ENCODE measurements around the gene TXN. TPM values are rescaled to one million over a fixed set of nuclear protein-coding genes. Genes with fewer than 3 reads are reported as not detected.

TXN gene
- total RNA-seq: 94.3 TPM

- peak; percentile 84 for DNase-seq
Observed at GRCh38 chr9:110256380-110257096, at the start of gene TXN. Gene TXN, minus strand, starts transcription at chr9:110256507. Its CDS starts 72 bp downstream, at chr9:110256435.

DNA sequence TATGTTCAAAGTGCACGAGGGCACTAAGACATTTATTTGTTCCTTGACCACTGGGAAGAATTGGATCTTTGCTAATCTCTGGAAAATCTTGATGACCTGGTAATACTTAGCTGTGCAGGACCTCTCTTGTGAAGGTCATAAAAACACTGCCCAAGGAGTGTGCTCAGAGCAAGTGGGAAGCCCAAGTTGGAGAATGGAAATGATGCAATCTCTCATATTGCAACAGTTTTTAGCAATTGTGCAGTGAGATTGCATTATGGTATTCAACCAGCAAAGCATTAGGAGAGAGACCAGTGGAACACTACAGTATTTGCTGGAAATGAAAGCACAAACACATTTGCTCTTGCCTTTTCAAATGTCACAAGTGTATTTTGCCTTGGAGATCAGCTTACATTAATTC is 46.8 kb upstream of the TXN start:
- no peak for DNase-seq

- DNase-seq: no peak
Observed at GRCh38 chr9:110298043-110298605, 41.8 kb upstream of the TXN start.

DNA sequence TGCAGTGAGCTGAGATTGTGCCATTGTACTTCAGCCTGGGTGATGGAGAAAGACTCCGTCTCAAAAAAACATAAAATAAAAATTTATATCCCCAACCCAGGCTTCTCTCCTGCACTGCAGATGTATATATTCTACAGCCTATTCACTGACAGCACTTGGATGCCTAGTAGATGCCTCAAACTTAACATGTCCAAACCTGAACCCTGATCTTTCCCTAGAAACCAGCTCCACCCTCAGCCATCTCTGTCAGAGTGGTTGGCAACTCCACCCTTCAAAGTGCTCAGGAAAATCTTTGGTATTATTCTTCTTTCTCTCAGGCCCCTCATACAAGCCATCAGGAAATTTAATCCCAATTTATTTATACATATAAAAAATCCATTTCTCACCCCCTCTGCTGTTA is 36.9 kb upstream of the TXN start:
- no peak for DNase-seq

GRCh38 chr9:110291921-110292557 is 35.7 kb upstream of the TXN start:
- no peak for DNase-seq

DNA sequence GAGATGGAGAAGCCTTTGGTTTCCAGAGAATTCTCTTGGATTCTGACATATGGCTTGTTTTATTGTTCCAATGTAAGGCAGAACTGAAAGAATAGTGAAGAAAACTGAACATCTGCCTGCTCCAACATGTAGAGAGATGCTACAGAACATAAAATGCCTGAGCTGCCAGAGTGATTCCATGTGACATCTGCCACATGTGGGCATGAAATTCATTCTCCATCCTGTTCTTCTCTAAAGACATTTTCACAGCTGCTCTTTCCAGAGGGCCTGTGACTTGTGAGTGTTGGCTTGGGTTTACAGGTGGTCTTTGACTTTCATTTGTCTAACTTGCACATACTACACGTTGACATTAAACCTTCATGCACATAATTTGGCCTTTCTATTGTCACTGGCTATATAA is 33.7 kb upstream of the TXN start:
- peak; percentile 80 for DNase-seq

GRCh38 chr9:110288503-110288902 is 32.2 kb upstream of the TXN start:
- DNase-seq: no peak

GRCh38 chr9:110287289-110287680 is 31.0 kb upstream of the TXN start:
- DNase-seq: no peak

DNA sequence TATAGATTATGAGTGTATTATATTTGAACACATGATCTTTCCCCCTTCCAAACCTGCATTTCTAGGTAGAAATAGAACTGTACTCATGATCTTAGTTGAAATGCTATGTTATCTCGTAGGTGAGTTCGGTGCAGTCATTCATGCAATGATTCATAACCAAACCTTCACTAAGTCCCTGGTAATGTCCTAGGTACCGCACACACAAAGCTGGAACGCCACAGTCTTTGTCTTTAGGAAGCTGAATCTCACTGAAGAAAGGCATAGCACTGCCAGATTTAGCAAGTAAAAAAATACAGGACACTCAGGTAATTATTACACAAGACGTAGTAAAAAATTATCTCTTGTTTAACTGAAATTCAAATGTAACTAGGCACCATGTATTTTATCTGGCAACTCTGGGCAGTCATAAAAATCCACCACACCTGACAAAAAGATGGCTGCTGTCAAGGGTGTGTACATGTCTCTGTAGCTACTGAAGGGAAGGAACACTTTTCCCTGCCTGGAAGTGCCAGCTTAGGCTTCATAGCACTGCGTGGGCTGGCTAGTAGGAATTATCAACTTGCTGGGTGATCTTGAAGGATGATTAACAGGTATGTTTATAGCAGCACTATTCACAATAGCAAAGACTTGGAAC is 28.0 kb upstream of the TXN start:
- DNase-seq: no peak

DNA sequence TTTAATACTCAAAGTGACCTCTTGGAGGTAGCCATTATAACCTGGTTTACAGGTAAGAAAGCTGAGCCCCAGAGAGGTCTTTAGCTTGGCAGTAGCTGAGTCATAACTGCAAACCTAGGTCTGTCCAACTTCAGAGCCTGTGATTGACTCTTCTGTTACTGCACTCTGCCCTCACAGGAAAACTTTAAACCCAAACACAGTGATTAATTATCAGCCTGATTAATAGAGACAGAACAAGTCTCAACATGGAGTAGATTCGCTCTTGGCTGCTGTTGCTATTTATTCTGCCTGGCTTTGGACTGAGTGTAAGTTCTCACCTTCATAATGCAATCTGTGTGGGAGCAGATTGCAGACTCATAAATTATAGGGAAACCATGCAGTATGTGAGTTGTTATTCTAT is 27.4 kb upstream of the TXN start:
- no peak for DNase-seq

- no peak for DNase-seq
Observed at GRCh38 chr9:110282739-110283081, 26.4 kb upstream of the TXN start.

DNA sequence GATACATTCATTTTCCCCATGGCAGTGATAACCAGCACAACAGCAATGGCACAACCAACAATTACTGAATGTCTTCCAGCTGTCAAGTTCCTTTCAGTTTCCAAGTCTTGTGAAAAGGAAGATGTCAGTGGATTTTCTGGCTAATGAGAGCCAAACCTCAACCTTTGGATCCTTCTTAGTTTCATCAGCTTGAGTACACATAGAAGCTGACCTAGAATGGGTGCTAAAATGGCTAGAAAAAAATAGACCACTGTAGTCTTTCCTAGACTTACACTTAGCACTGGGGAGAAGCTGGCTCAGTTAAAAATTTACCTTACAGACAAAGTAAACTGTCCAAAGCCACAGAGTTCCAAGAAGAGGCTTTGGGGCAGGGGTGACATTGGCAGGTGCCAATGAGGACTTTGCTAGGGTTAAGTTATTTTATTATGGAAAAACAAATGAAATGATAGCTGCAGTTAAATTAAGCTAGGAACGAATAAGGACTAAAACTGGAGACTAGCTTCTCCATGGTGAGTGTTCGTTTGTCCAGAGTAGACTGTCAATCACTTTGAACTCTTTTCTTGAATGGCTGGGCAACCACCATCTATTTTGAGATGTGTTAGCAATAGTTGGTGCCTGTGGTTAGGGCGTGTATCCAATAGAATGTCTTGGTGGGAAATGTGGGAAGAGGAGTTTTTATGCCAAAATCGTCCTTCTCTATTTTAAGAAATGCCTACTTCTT is 25.9 kb upstream of the TXN start:
- DNase-seq: no peak

DNA sequence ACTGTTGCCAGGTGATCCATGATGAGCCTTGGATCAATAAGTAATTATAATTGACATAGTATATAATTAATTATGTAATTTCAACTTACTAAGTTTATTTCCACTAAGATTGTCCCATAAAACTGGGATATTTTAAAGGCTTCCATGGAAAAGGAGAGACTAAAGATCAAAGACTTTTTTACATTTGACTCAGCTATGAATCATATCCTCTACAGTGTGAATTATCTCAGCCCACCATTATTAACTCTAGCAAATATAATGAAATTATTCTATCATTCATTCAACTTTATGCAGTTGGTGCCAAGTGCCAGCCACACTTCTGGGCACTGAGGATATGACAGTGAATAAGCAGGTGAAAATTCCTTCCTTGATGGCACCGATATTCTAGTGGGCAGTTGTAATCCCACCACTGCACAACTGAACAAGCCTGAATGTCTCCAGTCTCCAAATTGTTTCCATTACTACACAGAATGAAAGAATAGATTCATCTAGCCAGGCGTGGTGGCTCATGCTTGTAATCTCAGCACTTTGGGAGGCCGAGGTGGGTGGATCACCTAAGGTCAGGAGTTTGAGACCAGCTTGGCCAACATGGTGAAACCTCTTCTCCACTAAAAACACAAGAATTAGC is 21.9 kb upstream of the TXN start:
- no peak for DNase-seq

DNA sequence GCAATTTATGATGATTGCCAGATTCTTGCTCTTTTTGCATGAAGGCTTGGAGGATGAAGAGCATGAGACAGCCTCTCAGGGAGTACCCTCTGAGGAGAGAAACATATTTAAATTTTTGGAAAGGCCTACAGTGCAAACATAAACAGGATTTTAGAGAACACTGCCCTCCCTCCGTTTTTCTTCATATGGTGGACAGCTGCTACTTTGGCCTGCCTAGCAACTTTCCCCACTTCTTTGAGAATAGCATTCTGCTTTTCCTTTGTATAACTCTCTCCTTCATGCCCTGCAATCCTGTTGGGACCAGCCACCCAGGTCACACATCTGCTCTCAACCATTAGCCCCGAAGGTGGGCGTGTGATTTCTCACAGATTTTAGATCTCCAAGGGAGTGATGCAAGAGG is 20.5 kb upstream of the TXN start:
- peak; percentile 70 for DNase-seq

DNA sequence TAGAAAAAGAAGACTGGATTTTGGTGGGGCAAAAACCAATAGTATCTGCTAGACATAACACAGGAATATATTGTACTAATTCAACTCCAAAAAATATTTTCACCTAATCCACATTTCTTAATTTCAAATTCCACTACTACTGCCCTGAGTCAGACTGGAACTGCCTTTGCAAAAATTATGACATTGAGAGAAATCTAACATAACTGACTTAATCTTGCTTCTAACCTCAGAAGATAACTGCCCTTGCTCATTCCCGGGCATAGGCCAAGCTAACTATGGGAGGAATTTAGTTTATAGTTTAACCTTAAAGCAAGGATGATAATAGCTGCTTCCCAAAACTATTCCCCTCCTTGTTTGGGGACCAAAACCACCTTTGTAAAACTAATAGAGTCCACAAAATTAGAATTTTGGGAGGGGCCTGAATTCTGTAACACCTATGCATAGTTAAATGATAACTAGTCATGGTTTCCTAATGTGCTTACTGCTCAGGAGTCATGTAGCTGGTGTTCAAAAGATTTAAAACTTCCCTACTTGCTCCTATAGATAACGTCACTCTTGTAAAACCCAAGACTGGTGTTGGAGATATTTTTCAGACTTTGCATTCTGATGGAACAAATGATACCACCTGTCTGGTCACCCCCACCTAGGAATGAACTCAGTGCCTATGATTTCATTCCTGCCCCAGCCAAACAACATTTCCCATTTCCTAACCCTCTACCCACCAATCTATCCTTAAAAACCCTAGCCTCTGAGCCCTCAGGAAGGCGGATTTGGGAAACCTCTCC is 14.1 kb upstream of the TXN start:
- DNase-seq: no peak

- no peak for DNase-seq
Observed at GRCh38 chr9:110266795-110267194, 10.5 kb upstream of the TXN start.

GRCh38 chr9:110261632-110262031 is 5.3 kb upstream of the TXN start:
- DNase-seq: no peak

DNA sequence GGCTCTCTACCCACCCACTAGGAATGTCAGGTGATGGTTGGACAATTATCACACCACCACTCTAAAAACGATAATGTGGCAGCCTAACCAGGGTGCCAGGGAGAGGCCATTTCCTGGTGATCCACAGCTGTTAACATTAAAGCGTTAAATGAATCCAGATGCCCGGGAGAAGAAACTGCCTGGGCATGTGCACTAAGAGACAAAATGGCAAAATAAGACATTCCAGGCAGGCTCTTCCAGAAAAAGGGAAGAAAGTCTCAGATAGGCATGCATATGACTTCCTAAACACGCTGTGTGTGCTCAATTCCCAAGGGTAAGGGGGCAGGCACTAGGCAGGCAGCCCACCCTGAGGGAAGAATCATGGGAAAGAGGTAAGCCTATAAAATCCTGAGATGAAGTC is 4.6 kb upstream of the TXN start:
- no peak for DNase-seq

- no peak for DNase-seq
Observed at GRCh38 chr9:110259566-110259965, 3.3 kb upstream of the TXN start.

DNA sequence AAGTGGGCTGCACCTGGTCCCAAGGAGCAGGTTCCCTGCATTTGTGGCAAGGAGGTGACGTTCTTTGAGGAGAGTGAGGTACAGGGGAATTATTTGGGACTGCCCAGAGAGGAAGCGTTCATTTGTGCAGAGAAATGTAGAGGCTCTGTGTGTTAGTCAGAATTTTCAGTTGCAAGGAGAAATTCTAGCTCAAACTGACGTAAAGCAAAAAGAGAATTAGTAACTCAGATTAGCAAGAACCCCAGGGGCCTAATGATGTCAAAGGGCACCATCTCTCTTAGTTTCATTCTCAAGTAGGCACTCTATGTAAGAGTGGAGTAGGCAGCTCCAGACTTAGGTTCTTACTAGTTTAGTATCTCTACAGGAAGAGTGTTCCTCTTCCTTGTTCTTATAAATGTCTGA is 2.4 kb upstream of the TXN start:
- DNase-seq: no peak

DNA sequence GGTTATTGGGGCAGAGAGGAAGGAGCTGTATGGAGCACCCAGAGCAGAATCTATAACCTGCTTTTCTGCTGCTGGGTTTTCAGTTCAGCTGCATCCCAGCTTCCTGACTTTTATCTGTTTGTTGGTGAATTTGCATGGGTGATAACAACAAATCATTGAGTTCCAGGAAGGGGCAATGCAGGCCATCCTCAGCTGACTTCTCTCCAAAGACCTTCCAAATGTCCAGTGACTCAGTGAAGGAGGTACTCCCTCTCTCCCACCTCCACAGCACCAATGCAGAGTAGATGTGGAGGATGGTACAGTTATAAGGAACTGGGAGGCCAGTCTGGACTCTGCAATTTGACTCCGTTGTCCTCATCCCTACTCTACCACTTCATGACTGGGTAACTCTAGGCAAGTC is 1.6 kb upstream of the TXN start:
- no peak for DNase-seq
